ENCODE data around the gene TOMM7.

Gene TOMM7

GRCh38 chr7:22845221-22845834 is 22.7 kb upstream of the TOMM7 start:
- Histone ChIP-seq H3K9me3 (no peaks in the 10 kb centered on the region), H3K27me3 (no peaks in the 10 kb centered on the region), H3K27ac (no peak overlapping the region), H3K4me1 (ENCODE audit: control insufficient read depth in 1 of 2, insufficient read depth in 1 of 2, low read depth in 1 of 2, low read length in 1 of 2) (no peaks in the 10 kb centered on the region), H3K36me3 (no peaks in the 10 kb centered on the region), H3K4me3 (ENCODE audit: low read depth in 1 of 2, low read length in 1 of 2) (no peak overlapping the region)
- no peak for TF ChIP-seq CTCF (IDR thresholded peaks at IDR 0.05)

GRCh38 chr7:22843681-22844309 is 21.1 kb upstream of the TOMM7 start:
- TF ChIP-seq CTCF (IDR thresholded peaks at IDR 0.05): no peak
- Histone ChIP-seq H3K27ac (no peak overlapping the region), H3K27me3 (no peaks in the 10 kb centered on the region), H3K4me3 (ENCODE audit: low read depth in 1 of 2, low read length in 1 of 2) (no peak overlapping the region), H3K36me3 (no peaks in the 10 kb centered on the region), H3K4me1 (ENCODE audit: control insufficient read depth in 1 of 2, insufficient read depth in 1 of 2, low read depth in 1 of 2, low read length in 1 of 2) (no peaks in the 10 kb centered on the region), H3K9me3 (no peaks in the 10 kb centered on the region)

DNA sequence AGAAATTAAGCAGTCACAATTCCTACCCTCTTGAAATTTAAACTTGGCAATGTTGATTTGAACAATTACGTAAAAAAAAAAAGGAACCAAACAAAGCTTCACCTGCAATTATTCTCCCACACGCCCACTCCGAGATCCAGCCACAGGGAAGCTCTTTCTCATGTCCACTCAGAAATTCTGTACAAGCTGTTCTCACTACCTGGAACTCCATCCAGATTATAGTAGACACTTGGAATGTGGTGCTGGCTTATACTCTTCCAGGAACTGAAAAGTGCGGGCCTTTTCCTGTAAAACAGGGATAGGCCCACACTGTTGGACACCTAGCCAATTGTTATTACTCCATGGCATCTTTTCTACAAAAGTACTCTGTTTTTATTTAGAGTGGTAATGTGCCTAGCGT is 20.3 kb upstream of the TOMM7 start:
- H3K9me3 ChIP-seq: no peaks in the 10 kb centered on the region
- no peaks in the 10 kb centered on the region for H3K36me3 ChIP-seq
- H3K4me3 ChIP-seq (ENCODE audit: low read depth in 1 of 2, low read length in 1 of 2): no peak overlapping the region
- TF ChIP-seq CTCF (IDR thresholded peaks at IDR 0.05): no peak
- H3K27ac ChIP-seq: no peak overlapping the region
- no peaks in the 10 kb centered on the region for H3K4me1 ChIP-seq (ENCODE audit: control insufficient read depth in 1 of 2, insufficient read depth in 1 of 2, low read depth in 1 of 2, low read length in 1 of 2)
- H3K27me3 ChIP-seq: no peaks in the 10 kb centered on the region

DNA sequence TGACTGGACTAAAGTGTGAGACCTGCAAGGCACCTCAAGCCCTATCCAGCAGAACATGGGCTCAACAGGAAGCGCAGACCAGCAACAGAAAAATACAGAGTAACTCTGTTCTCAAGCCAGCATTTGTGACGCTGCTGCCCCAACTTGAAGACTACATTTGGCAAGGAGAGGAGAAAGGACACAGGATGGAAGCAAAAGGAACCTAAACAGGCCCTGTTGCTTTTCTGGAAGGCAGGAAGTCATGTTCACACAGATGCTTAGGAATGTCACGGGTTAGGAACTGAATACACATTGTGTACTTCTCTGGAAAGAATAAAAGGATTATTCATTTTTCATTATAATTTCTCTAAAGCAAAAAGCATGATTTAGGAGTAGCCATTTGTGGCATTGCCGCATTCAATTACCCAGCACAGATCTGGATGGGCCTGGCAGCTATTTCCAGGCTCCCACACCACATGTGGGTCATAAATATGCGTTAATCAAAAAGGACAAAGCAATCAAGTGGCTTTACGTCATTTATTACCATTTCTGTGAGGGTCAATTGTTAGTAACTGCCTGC is 19.8 kb upstream of the TOMM7 start:
- H3K4me3 ChIP-seq (ENCODE audit: low read depth in 1 of 2, low read length in 1 of 2): no peak overlapping the region

GRCh38 chr7:22841954-22842353 is 19.3 kb upstream of the TOMM7 start:
- Histone ChIP-seq H3K4me3 (ENCODE audit: low read depth in 1 of 2, low read length in 1 of 2) (no peak overlapping the region), H3K27me3 (no peaks in the 10 kb centered on the region), H3K4me1 (ENCODE audit: control insufficient read depth in 1 of 2, insufficient read depth in 1 of 2, low read depth in 1 of 2, low read length in 1 of 2) (no peaks in the 10 kb centered on the region), H3K36me3 (no peaks in the 10 kb centered on the region), H3K27ac (no peak overlapping the region), H3K9me3 (no peaks in the 10 kb centered on the region)
- TF ChIP-seq CTCF (IDR thresholded peaks at IDR 0.05): no peak

More for the DNA sequence above, 19.8 kb upstream of the TOMM7 start:
- Histone ChIP-seq H3K36me3 (no peaks in the 10 kb centered on the region), H3K9me3 (no peaks in the 10 kb centered on the region), H3K4me1 (ENCODE audit: control insufficient read depth in 1 of 2, insufficient read depth in 1 of 2, low read depth in 1 of 2, low read length in 1 of 2) (no peaks in the 10 kb centered on the region), H3K27me3 (no peaks in the 10 kb centered on the region), H3K27ac (no peak overlapping the region)
- TF ChIP-seq CTCF (IDR thresholded peaks at IDR 0.05): no peak

Measured in neutrophil (primary cell).